Loucy (cell line): Measurements from ENCODE around the gene HOXC5.
A peak's percentile ranks its signal among the peaks of the same experiment; 100 is the strongest.
"Not testable (repeated sequence)": the region's sequence is repeated elsewhere in the genome, so short reads cannot be mapped to it uniquely, and the experiment has no call there.

Source experiments
- H2AFZ ChIP-seq: fragments of 200-600 bp; sonication (generic); 2 replicates; pipeline ENCODE4 v1.6.0; 2016; ENCODE audit warnings: antibody characterized with exemption, mild to moderate bottlenecking, low read length, moderate library complexity
- H3F3A ChIP-seq: fragments of 200-600 bp; 2 replicates; pipeline ENCODE4 v1.6.0; 2016; ENCODE audit warnings: antibody characterized with exemption, low read depth, mild to moderate bottlenecking
- H3K27me3 ChIP-seq: fragments of 200-600 bp; sonication (generic); 2 replicates; pipeline ENCODE4 v1.6.1; 2014; ENCODE audit warnings: low read length, mild to moderate bottlenecking; ENCODE audit not compliant: insufficient read depth, poor library complexity, severe bottlenecking
- H3K36me3 ChIP-seq: fragments of 200-600 bp; sonication (generic); 2 replicates; pipeline ENCODE4 v1.6.1; 2016; ENCODE audit warnings: low read length; ENCODE audit not compliant: insufficient read depth
- H3K4me1 ChIP-seq: fragments of 200-600 bp; sonication (generic); 2 replicates; pipeline ENCODE4 v1.5.1; 2014; ENCODE audit warnings: low read length, mild to moderate bottlenecking; ENCODE audit not compliant: insufficient read depth, poor library complexity, severe bottlenecking
- H3K4me2 ChIP-seq: fragments of 200-600 bp; sonication (generic); 2 replicates; pipeline ENCODE4 v1.6.0; 2014; ENCODE audit warnings: antibody characterized with exemption, low read length, low read depth, mild to moderate bottlenecking; ENCODE audit not compliant: poor library complexity, severe bottlenecking
- H3K4me3 ChIP-seq: fragments of 200-600 bp; sonication (generic); 2 replicates; pipeline ENCODE4 v1.5.1; 2014; ENCODE audit warnings: low read length, mild to moderate bottlenecking, mixed read lengths; ENCODE audit not compliant: poor library complexity, severe bottlenecking
- H3K79me2 ChIP-seq: fragments of 200-600 bp; sonication (generic); 2 replicates; pipeline ENCODE4 v1.6.1; 2014; ENCODE audit warnings: low read length; ENCODE audit not compliant: insufficient read depth
- H3K9ac ChIP-seq: fragments of 200-600 bp; sonication (generic); 2 replicates; pipeline ENCODE4 v1.6.0; 2014; ENCODE audit warnings: mild to moderate bottlenecking, low read depth, low read length, moderate library complexity; ENCODE audit not compliant: poor library complexity, severe bottlenecking
- H3K9me2 ChIP-seq: fragments of 200-600 bp; sonication (generic); replicated peaks from 2 replicates; pipeline ENCODE4 v1.6.1; 2016; ENCODE audit warnings: low read depth, low read length, mixed read lengths
- H3K9me3 ChIP-seq: fragments of 200-600 bp; sonication (generic); 2 replicates; pipeline ENCODE4 v1.6.1; 2014; ENCODE audit warnings: mild to moderate bottlenecking, antibody characterized with exemption, low read length, low read depth; ENCODE audit not compliant: insufficient read depth
- H4K20me1 ChIP-seq: fragments of 200-600 bp; sonication (generic); 2 replicates; pipeline ENCODE4 v1.6.0; 2014; ENCODE audit warnings: antibody characterized with exemption, low read length, mild to moderate bottlenecking; ENCODE audit not compliant: insufficient read depth, poor library complexity, severe bottlenecking
- EZH2phosphoT487 ChIP-seq: fragments of 200-600 bp; IDR thresholded peaks from 2 replicates; pipeline ENCODE4 v1.6.1; 2018; ENCODE audit warnings: antibody characterized with exemption, mild to moderate bottlenecking, moderate library complexity, borderline replicate concordance
- TF ChIP-seq, protein P1 (sequence below): fragments of 200-600 bp; sonication (generic); conservative IDR thresholded peaks from 2 replicates; pipeline ENCODE4 v1.5.1; 2014; ENCODE audit warnings: mild to moderate bottlenecking, antibody characterized with exemption, low read length

The HOXC5 gene

DNA sequence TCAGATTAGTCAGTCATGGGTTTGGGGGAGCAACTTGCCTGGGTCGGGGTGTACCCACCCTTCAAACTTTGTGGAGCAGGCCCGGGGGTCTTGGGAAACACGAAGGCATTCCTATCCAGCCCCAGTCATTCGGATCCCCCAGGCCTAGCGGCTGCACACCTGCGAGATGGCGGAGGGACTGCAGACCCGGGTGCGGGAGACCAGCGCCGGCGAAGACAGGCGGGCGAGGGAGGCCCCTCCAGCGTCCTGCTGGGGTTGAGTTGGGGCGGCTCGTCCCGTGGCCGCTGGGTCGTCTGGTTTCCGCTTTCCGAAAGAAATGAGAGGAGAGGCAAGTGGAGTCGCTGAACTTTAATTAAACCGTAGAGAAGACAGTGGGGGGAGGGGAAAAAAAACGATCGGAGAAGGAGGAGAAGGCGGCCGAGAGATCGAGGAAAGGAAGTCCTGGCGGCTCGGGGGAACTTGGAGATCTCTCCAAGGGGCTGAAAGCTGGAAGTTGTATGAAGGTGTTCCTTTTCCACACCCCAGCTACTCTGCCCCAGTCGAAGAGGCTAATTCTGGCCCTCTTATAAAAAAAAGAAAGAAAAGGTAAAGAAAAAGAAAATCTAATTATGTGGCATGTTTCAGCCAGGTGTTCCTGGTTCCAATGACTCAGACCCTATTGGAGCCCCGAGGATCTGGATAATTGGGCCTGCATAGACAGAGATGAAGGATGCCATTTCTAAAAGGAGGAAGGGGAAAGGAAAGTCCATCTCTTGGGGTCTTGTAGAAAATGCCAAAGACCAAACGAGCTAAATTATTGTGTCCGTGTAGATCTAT is 48.9 kb downstream of the HOXC5 start:
- Histone ChIP-seq H3K9ac (peak overlapping the region; percentile 69), H3K4me3 (peak overlapping the region; percentile 78), H2AFZ (peak overlapping the region; percentile 58), H3K4me1 (peaks cover 14% of the 10 kb centered on the region), H3K4me2 (peak overlapping the region; percentile 80)
- H3K9me3 ChIP-seq, H3K9me2 ChIP-seq, H3K36me3 ChIP-seq, H3K79me2 ChIP-seq, H3F3A ChIP-seq, H3K27me3 ChIP-seq, H4K20me1 ChIP-seq: not testable (repeated sequence)

DNA sequence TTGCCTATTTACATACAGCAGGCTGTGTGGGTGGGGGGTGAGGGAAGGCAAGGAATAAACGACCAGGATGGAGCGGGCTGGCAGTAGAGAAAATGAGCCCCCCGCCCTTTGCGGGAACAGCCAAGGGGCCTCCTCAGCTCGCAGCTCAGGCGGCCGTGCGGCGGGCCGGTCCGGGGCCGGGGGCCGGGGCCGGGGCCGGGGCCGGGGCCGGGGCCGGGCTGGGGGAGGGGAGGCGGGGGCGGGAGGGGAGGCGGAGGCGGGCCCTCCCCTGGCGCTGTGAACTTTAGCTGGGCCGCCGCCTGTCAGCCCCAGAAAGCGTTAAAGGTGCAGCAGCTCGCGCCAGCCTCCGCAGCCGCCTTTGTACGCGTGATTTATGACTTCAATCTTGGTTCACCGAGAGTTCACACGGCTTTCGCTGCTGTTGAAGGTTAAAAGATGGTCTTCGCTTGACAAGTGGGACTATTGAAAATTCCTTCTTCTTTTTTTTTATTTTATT is 49.6 kb downstream of the HOXC5 start:
- Histone ChIP-seq H3K4me3 (peak overlapping the region; percentile 78), H3K9me2 (no peaks in the 10 kb centered on the region), H3K27me3 (no peaks in the 10 kb centered on the region), H4K20me1 (no peaks in the 10 kb centered on the region), H3K4me2 (peak overlapping the region; percentile 80), H3K4me1 (peaks cover 14% of the 10 kb centered on the region), H3K79me2 (no peaks in the 10 kb centered on the region), H2AFZ (peak overlapping the region; percentile 58), H3K9ac (peak overlapping the region; percentile 69), H3K36me3 (no peaks in the 10 kb centered on the region), H3F3A (no peaks in the 10 kb centered on the region), H3K9me3 (no peaks in the 10 kb centered on the region)
- no peak for TF ChIP-seq EZH2phosphoT487
- TF ChIP-seq, protein P1, sequence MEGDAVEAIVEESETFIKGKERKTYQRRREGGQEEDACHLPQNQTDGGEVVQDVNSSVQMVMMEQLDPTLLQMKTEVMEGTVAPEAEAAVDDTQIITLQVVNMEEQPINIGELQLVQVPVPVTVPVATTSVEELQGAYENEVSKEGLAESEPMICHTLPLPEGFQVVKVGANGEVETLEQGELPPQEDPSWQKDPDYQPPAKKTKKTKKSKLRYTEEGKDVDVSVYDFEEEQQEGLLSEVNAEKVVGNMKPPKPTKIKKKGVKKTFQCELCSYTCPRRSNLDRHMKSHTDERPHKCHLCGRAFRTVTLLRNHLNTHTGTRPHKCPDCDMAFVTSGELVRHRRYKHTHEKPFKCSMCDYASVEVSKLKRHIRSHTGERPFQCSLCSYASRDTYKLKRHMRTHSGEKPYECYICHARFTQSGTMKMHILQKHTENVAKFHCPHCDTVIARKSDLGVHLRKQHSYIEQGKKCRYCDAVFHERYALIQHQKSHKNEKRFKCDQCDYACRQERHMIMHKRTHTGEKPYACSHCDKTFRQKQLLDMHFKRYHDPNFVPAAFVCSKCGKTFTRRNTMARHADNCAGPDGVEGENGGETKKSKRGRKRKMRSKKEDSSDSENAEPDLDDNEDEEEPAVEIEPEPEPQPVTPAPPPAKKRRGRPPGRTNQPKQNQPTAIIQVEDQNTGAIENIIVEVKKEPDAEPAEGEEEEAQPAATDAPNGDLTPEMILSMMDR = no peak
